Chondrocyte (in vitro differentiated cells): ENCODE data around the gene RPL3. TPM values are rescaled to one million over a fixed set of nuclear protein-coding genes. Genes with fewer than 3 reads are reported as not detected.
"Not testable (repeated sequence)": the region's sequence is repeated elsewhere in the genome, so short reads cannot be mapped to it uniquely, and the experiment has no call there.

ENCODE experiments used
- DNase-seq: peaks from one replicate; pipeline ENCODE4 v3.0.0; 2021; ENCODE audit warnings: mixed read lengths, low spot score
- H3K27ac Mint-ChIP-seq: one replicate; pipeline ENCODE4 v1.8.0; 2021; ENCODE audit warnings: mild to moderate bottlenecking, moderate library complexity, mixed read lengths; ENCODE audit not compliant: unreplicated experiment
- H3K27me3 Mint-ChIP-seq: 2 replicates; pipeline ENCODE4 v1.8.0; 2021; ENCODE audit warnings: low read depth, mixed read lengths
- H3K36me3 Mint-ChIP-seq: 2 replicates; pipeline ENCODE4 v1.8.0; 2021; ENCODE audit warnings: low read depth, mixed read lengths
- H3K4me1 Mint-ChIP-seq: 2 replicates; pipeline ENCODE4 v1.8.0; 2021; ENCODE audit warnings: low read depth, mild to moderate bottlenecking, mixed read lengths
- H3K4me3 Mint-ChIP-seq: one replicate; pipeline ENCODE4 v1.8.0; 2021; ENCODE audit warnings: mild to moderate bottlenecking, moderate library complexity, mixed read lengths; ENCODE audit not compliant: unreplicated experiment
- H3K9me3 Mint-ChIP-seq: 2 replicates; pipeline ENCODE4 v1.8.0; 2021; ENCODE audit warnings: low read depth, mixed read lengths
- CTCF ChIP-seq: fragments of 200-600 bp; sonication (generic); IDR thresholded peaks from 2 replicates; pipeline ENCODE4 v1.5.0; 2021; ENCODE audit warnings: antibody characterized with exemption, mild to moderate bottlenecking, moderate library complexity
- total RNA-seq: library from RNA; stranded (reverse); gene quantifications from 3 replicates; pipeline ENCODE4 v1.2.1, GENCODE V29; 2021

Gene RPL3
- total RNA-seq, 1 donor from 2014 or later: 1,326 TPM

DNA sequence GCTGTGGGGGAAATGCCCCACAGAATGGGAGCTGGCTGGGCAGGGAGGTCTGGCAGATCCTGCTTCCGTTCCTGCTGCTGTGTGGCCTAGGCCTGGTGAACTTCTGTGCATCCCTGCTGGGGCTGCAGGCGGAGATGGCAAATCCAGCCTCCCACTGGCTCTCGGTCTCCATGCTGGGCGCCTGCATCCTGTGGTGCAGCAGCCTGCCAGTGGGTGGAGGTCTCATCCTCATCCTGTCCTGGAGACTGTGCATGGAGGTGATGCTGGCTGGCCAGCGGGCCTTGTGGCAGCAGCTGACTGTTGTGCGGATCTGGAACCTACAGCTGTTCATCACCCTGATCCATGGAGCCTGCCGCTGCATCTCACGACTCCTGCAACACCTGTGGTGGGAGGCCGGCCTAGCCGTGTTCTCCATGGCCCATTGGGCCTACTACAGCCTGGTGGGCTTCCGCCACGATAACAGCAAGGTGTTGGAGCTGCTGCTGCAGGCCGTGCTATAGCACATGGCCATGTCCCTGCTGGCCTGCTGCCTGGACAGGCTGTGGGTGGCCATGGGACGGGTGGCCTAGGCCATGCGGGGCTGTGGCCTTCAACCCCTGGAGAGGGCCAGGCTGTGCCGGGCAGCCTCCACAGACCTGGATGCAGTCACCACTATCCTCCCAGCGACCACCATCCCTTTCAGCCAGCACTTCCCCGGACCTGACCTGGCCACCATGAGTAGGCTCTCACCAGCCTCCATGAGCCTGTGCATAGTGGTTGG lies 8.8 kb upstream of the RPL3 start:
- peaks cover 10% of the 10 kb centered on the region for H3K4me1 Mint-ChIP-seq
- no peaks in the 10 kb centered on the region for H3K9me3 Mint-ChIP-seq
- TF ChIP-seq CTCF: no peak
- no peak overlapping the region for H3K27ac Mint-ChIP-seq
- no peaks in the 10 kb centered on the region for H3K27me3 Mint-ChIP-seq
- H3K4me3 Mint-ChIP-seq: no peak overlapping the region
- no peaks in the 10 kb centered on the region for H3K36me3 Mint-ChIP-seq
- DNase-seq: no peak

- Mint-ChIP-seq H3K4me1 (peaks cover 4% of the 10 kb centered on the region), H3K4me3 (no peak overlapping the region), H3K27me3 (no peaks in the 10 kb centered on the region), H3K9me3 (no peaks in the 10 kb centered on the region), H3K36me3 (no peaks in the 10 kb centered on the region), H3K27ac (no peak overlapping the region)
- no peak for DNase-seq
- no peak for TF ChIP-seq CTCF
Measured at GRCh38 chr22:39325392-39325932, 6.0 kb upstream of the RPL3 start.

GRCh38 chr22:39320616-39321029 lies 1.2 kb upstream of the RPL3 start:
- Mint-ChIP-seq H3K27ac (peak overlapping the region; percentile 100), H3K36me3 (peaks cover 27% of the 10 kb centered on the region), H3K4me3 (peak overlapping the region; percentile 98), H3K4me1 (peaks cover 35% of the 10 kb centered on the region)
- H3K9me3 Mint-ChIP-seq, H3K27me3 Mint-ChIP-seq, DNase-seq: not testable (repeated sequence)

DNA sequence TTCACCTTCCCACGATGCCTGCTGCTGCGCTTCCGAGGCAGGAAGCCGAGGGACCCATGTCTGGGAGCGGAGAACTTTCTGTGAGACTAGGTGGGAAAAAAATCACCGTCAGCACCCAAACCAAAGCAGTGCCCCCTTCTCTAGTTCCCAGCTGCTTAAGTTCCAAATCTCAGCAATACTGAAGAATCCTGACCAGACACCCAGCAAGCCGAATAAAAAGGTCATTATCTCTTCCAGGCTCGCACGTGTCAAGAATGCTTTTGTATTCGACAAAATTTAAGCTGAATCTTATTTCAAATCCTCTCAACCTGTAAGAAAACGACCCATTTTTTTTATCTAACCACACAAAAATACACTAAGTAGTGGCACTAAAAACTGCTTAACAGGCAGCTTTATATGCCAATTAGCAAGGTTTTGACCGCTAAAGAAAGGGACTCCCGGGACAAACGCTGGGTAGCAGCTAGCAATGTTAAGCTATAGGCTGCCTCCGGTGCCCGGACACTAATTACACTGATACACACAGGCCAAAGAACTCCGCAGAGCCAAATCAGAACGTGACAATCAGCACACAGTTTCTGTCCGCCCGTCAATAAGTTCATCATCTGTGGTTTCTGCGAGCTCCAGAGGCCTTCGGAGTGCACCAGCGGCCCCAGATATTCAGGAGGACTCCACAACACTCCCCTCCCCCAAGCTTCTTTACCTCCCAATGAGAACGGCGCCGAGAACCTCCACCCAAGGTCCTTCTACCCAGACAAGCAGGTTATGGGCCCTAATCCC lies 728 bp downstream of the RPL3 start:
- Mint-ChIP-seq H3K36me3 (peaks cover 42% of the 10 kb centered on the region), H3K27ac (peak overlapping the region; percentile 100), H3K4me3 (peak overlapping the region; percentile 98), H3K4me1 (peaks cover 51% of the 10 kb centered on the region), H3K9me3 (no peaks in the 10 kb centered on the region), H3K27me3 (no peaks in the 10 kb centered on the region)
- DNase-seq: no peak
- no peak for TF ChIP-seq CTCF

DNA sequence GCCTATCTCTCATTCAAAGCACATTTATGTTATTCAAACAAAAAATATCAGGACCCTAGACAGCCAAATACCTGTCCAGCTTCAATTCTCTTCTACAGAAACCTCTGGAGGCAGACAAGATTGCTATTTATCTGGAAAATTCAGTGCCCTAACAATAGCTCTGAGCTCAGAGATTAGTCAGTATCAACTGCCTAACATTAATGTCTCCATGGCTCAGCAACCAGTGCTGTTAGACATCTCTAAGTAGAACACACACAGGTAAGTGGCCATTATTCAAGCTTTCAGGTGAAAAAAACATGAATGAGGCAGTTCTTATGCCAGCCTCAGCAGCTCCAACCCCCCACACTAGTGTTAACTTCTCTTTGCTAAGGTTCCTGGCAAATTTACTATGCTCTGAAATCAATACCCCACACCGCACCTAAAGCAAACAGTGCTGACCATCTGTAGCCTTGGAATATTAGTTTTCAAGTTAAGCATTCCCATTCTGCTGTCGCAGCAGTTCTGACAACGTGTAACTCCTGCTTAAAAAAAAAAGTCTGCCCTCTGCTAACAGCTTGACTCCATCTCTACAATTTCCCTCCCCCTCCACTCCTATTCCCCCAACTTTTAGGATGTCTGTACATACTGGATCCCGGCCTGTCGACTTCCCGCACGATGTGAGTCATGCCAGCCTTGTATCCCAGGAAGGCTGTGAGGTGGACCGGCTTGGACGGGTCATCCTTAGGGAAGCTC lies 1.5 kb downstream of the RPL3 start:
- H3K36me3 Mint-ChIP-seq: peaks cover 48% of the 10 kb centered on the region
- no peaks in the 10 kb centered on the region for H3K9me3 Mint-ChIP-seq
- no peak for DNase-seq
- peaks cover 57% of the 10 kb centered on the region for H3K4me1 Mint-ChIP-seq
- H3K27ac Mint-ChIP-seq: peak overlapping the region; percentile 100
- H3K27me3 Mint-ChIP-seq: no peaks in the 10 kb centered on the region
- peak overlapping the region; percentile 98 for H3K4me3 Mint-ChIP-seq
- TF ChIP-seq CTCF: no peak
